AG04450 (cell line): ENCODE results near the gene NFAT5. TPM values are rescaled to one million over a fixed set of nuclear protein-coding genes. Genes with fewer than 3 reads are reported as not detected.
"Not testable (repeated sequence)": the region's sequence is repeated elsewhere in the genome, so short reads cannot be mapped to it uniquely, and the experiment has no call there.

Source experiments
- CTCF ChIA-PET: fragments of 300-600, 350-600 bp; formaldehyde crosslinking; extraction: SDS; loops from one replicate; lab custom pipeline; 2022; ENCODE audit warnings: antibody characterized with exemption, inconsistent platforms; lab: Charles Lee
- POLR2A ChIA-PET: fragments of 350-600 bp; formaldehyde crosslinking; extraction: SDS; loops from one replicate; lab custom pipeline; 2021; ENCODE audit warnings: antibody characterized with exemption, inconsistent platforms; lab: Yijun Ruan, JAX
- DNase-seq: peaks from one replicate; pipeline ENCODE4 v3.0.0-alpha.2; 2011; ENCODE audit warnings: low read depth, low spot score
- H3K27ac ChIP-seq: one replicate; pipeline ENCODE4 v1.5.1; 2012; ENCODE audit warnings: low read depth, low read length, control low read depth
- H3K27me3 ChIP-seq: one replicate; pipeline ENCODE4 v1.6.0; 2012; ENCODE audit warnings: low read length; ENCODE audit not compliant: control insufficient read depth, insufficient read depth
- H3K4me3 ChIP-seq: 2 replicates; pipeline ENCODE4 v1.5.1; 2011; ENCODE audit warnings: mild to moderate bottlenecking, low read depth, low read length, control low read depth
- H3K9me3 ChIP-seq: 2 replicates; pipeline ENCODE4 v1.5.1; 2012; ENCODE audit warnings: low read length; ENCODE audit not compliant: control insufficient read depth, insufficient read depth
- polyA plus RNA-seq: library from polyadenylated mRNA; depleted of rRNA; stranded (reverse); fragments of >200 nt; gene quantifications from 2 replicates; pipeline ENCODE4 v1.2.3, GENCODE V29; 2011
- TF ChIP-seq, protein P1 (sequence below): IDR thresholded peaks from 2 replicates; pipeline ENCODE4 v1.5.1; 2011; ENCODE audit warnings: low read depth, low read length, control low read depth, inconsistent platforms

Gene NFAT5
- polyA plus RNA-seq, 1 experiment: 36.9 TPM

DNA sequence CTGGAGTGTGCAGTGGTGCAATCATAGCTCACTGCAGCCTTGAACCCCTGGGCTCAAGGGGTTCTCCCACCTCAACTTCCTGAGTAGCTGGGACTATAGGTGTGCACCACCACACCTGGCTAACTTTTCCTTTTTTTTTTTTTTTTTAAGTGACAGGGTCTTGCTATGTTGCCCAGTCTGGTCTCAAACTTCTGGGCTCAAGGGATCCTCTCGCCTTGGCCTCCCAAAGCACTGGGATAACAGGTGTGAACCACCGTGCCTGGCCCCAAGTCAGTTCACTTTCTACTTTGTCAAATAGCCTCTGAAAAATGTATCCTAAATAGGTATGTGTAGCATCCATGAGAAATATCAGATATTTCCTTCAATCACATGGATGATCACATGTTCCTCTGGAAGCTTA is 9.9 kb upstream of the NFAT5 start:
- ChIA-PET CTCF (no interaction called here), POLR2A (no interaction called here)
- Histone ChIP-seq H3K27ac (no peak overlapping the region), H3K9me3 (peaks cover 2% of the 10 kb centered on the region; the same call in 1 of the 2 replicates), H3K4me3 (no peak overlapping the region), H3K27me3 (no peaks in the 10 kb centered on the region)
- TF ChIP-seq, protein P1, sequence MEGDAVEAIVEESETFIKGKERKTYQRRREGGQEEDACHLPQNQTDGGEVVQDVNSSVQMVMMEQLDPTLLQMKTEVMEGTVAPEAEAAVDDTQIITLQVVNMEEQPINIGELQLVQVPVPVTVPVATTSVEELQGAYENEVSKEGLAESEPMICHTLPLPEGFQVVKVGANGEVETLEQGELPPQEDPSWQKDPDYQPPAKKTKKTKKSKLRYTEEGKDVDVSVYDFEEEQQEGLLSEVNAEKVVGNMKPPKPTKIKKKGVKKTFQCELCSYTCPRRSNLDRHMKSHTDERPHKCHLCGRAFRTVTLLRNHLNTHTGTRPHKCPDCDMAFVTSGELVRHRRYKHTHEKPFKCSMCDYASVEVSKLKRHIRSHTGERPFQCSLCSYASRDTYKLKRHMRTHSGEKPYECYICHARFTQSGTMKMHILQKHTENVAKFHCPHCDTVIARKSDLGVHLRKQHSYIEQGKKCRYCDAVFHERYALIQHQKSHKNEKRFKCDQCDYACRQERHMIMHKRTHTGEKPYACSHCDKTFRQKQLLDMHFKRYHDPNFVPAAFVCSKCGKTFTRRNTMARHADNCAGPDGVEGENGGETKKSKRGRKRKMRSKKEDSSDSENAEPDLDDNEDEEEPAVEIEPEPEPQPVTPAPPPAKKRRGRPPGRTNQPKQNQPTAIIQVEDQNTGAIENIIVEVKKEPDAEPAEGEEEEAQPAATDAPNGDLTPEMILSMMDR: no peak
- no peak for DNase-seq

DNA sequence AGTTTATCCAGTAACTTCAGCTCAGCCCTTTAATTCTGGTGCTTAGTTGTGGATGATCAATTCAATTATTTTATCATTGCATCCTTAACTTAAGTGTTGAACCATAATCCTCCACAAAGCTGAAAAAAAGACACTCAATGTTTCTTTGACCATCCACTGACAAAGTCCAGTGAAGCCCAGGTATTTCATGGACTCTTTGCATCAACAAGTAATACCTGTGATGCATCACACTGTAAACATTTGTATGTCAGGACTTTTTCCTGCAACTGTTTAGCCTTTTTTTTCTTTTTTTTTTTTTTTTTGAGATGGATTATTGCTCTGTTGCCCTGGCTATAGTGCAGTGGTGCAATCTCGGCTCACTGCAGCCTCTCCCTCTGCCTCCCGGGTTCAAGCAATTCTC is 6.6 kb upstream of the NFAT5 start:
- H3K27ac ChIP-seq: no peak overlapping the region
- no peak for DNase-seq
- ChIA-PET POLR2A (no interaction called here), CTCF (no interaction called here)
- no peaks in the 10 kb centered on the region for H3K27me3 ChIP-seq
- H3K4me3 ChIP-seq: no peak overlapping the region
- TF ChIP-seq, protein P1: no peak
- H3K9me3 ChIP-seq: peaks cover 2% of the 10 kb centered on the region; the same call in 1 of the 2 replicates

DNA sequence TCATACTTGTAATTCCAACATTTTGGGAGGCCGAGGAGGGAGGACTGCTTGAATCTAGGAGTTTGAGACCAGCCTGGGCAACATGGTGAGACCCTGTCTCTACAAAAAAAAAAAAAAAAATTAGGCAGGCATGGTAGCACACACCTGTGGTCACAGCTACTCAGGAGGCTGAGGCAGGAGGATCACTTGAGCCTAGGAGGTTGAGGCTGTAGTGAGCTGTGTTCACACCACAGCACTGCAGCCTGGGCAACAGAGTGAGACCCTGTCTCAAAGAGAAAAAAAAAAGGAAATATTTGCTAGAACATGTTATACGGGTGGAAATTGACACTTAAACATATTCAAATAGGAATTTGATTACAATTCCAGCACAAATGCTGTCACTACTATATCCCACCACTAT is 4.4 kb upstream of the NFAT5 start:
- not testable (repeated sequence) for H3K27ac ChIP-seq, H3K9me3 ChIP-seq, H3K27me3 ChIP-seq, H3K4me3 ChIP-seq, DNase-seq
- ChIA-PET POLR2A (interaction anchor here (0.6 kb wide), 2 partner anchors 30 to 193 kb away, joined by 3 read pairs; partner anchors contain the start of gene NOB1), CTCF (interaction anchor here (0.6 kb wide), 1 partner anchor 60 kb away, joined by 4 read pairs; no protein-coding TSS in a partner anchor)

DNA sequence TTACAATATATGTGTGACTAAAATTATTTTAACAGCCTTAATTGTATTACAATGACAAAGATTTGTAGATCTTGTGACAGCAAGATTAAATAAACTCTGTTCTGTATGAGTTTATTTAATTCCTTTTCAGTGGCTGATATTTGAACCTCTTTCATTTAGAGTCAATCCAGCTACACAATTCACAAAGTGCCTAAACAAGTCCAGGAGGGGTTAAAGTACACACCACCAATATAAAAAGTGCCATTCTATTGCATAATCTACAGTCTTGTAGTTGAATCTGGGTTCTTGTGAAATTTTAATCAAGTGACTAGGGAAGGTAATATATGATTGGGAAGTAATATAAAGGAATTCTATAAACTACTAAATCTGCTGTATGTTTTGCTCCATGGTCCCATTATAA is 3.9 kb upstream of the NFAT5 start:
- no peaks in the 10 kb centered on the region for H3K27me3 ChIP-seq
- no peak for DNase-seq
- POLR2A ChIA-PET: interaction anchor here (0.6 kb wide), 2 partner anchors 31 to 193 kb away, joined by 3 read pairs; partner anchors contain the start of gene NOB1
- no peak overlapping the region for H3K27ac ChIP-seq
- CTCF ChIA-PET: no interaction called here
- H3K4me3 ChIP-seq: no peak overlapping the region
- TF ChIP-seq, protein P1: no peak
- peaks cover 2% of the 10 kb centered on the region for H3K9me3 ChIP-seq

DNA sequence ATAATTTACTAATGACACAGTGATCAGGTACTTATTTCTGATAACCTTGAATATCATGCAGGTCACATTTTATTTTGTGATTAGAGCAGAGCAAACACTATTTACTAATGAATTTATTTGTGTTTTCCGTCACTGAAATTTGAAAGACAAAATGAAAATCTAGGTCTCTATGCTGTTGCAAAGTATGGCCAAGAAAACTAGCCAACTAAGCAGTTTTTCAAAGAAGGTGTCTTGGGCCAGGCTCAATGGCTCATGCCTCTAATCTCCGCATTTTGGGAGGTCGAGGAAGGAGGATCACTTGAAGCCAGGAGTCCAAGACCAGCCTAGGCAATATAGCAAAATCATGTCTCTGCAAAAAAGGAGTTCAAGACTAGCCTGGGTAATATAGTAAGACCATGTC is 3.0 kb upstream of the NFAT5 start:
- TF ChIP-seq, protein P1: no peak
- H3K27ac ChIP-seq: no peak overlapping the region
- H3K4me3 ChIP-seq: no peak overlapping the region
- H3K9me3 ChIP-seq: no peaks in the 10 kb centered on the region; the same call in 1 of the 2 replicates
- H3K27me3 ChIP-seq: no peaks in the 10 kb centered on the region
- ChIA-PET CTCF (no interaction called here), POLR2A (no interaction called here)
- DNase-seq: no peak
